CD4-positive, alpha-beta memory T cell (primary cell): ENCODE data around the gene MYO1D. TPM values are rescaled to one million over a fixed set of nuclear protein-coding genes. Genes with fewer than 3 reads are reported as not detected.

Experiments used
- CTCF ChIA-PET: fragments of 350-600 bp; sonication (Branson Sonifier 250); formaldehyde crosslinking; loops from one replicate; lab custom pipeline; 2021; ENCODE audit warnings: inconsistent platforms; ENCODE audit not compliant: partially characterized antibody; lab: Charles Lee
- POLR2A ChIA-PET: fragments of 350-600 bp; sonication (Branson Sonifier 250); formaldehyde crosslinking; loops from one replicate; lab custom pipeline; 2021; ENCODE audit not compliant: partially characterized antibody; lab: Charles Lee
- DNase-seq, 5 donors: peaks; one replicate each; pipeline versions ENCODE4 v3.0.0 to v3.0.0-alpha.2; 2020 to 2022; ENCODE audit warnings: mixed read lengths in 1 of 5
- H3K27ac ChIP-seq: one replicate; pipeline ENCODE4 v1.7.0; 2013; ENCODE audit warnings: low read depth, low read length
- H3K27me3 ChIP-seq: 2 replicates; pipeline ENCODE4 v1.7.0; 2013; ENCODE audit warnings: mild to moderate bottlenecking, low read length, moderate library complexity; ENCODE audit not compliant: insufficient read depth
- H3K36me3 ChIP-seq: 2 replicates; pipeline ENCODE4 v1.7.0; 2013; ENCODE audit warnings: mild to moderate bottlenecking, low read length, moderate library complexity; ENCODE audit not compliant: insufficient read depth
- H3K4me1 ChIP-seq: 2 replicates; pipeline ENCODE4 v1.7.0; 2013; ENCODE audit warnings: mild to moderate bottlenecking, low read length, moderate library complexity; ENCODE audit not compliant: insufficient read depth
- H3K4me3 ChIP-seq, 2 donors: one replicate each; pipeline ENCODE4 v1.7.0; 2013; ENCODE audit warnings: low read length in 2 of 2, mild to moderate bottlenecking in 1 of 2
- H3K9me3 ChIP-seq, 2 donors: one replicate each; pipeline ENCODE4 v1.7.0; 2013; ENCODE audit warnings: low read length in 2 of 2, control low read depth in 1 of 2; ENCODE audit not compliant: control insufficient read depth in 1 of 2
- H3K27ac Mint-ChIP-seq, 7 donors: one replicate each; pipeline ENCODE4 v1.8.0; 2020 to 2021; ENCODE audit warnings: mixed read lengths in 7 of 7, mild to moderate bottlenecking in 6 of 7, inconsistent platforms in 3 of 7, moderate library complexity in 3 of 7
- H3K27me3 Mint-ChIP-seq, 2 donors: one replicate each; pipeline ENCODE4 v1.8.0; 2020 to 2021; ENCODE audit warnings: mixed read lengths in 2 of 2
- H3K36me3 Mint-ChIP-seq, 2 donors: one replicate each; pipeline ENCODE4 v1.8.0; 2020 to 2021; ENCODE audit warnings: mixed read lengths in 2 of 2, inconsistent platforms in 1 of 2, mild to moderate bottlenecking in 1 of 2
- H3K4me1 Mint-ChIP-seq, 4 donors: one replicate each; pipeline ENCODE4 v1.8.0; 2020 to 2021; ENCODE audit warnings: mixed read lengths in 4 of 4, mild to moderate bottlenecking in 1 of 4
- H3K4me3 Mint-ChIP-seq, 8 donors: one replicate each; pipeline ENCODE4 v1.8.0; 2020 to 2021; ENCODE audit warnings: mixed read lengths in 8 of 8, mild to moderate bottlenecking in 7 of 8, moderate library complexity in 6 of 8, inconsistent platforms in 3 of 8
- H3K9me3 Mint-ChIP-seq, 8 donors: one replicate each; pipeline ENCODE4 v1.8.0; 2020 to 2021; ENCODE audit warnings: mixed read lengths in 8 of 8, mild to moderate bottlenecking in 5 of 8, inconsistent platforms in 3 of 8, moderate library complexity in 1 of 8
- intact Hi-C: fragments of 100-400 bp; cut with micrococcal nuclease; formaldehyde crosslinking; loops from one replicate; pipeline ENCODE4 v1.15.1; 2023
- polyA plus RNA-seq, 2 donors: library from polyadenylated mRNA; unstranded; fragments of 300-500 nt; fragmentation: Illumina TruSeq; gene quantifications; one replicate each; pipeline ENCODE4 v1.2.3, GENCODE V29; 2021
- total RNA-seq, 2 experiments: library from RNA; stranded (reverse); gene quantifications; one replicate each; pipeline ENCODE4 v1.2.3, GENCODE V29; 2021

Gene MYO1D
- total and polyA plus RNA-seq, 4 experiments from 2014 or later, result 2.0 to 12.7 (median 10.5) TPM

- no peaks in the 10 kb centered on the region for H3K9me3 Mint-ChIP-seq
- intact Hi-C loops, result no loop called here
- Histone ChIP-seq H3K36me3 (no peaks in the 10 kb centered on the region), H3K4me1 (peaks cover 39% of the 10 kb centered on the region), H3K27me3 (no peaks in the 10 kb centered on the region), H3K27ac (no peak overlapping the region), H3K4me3 (no peak overlapping the region), H3K9me3 (no peaks in the 10 kb centered on the region)
- peak overlapping the region in 1 of 7 donors; percentile 61 for H3K27ac Mint-ChIP-seq
- ChIA-PET POLR2A (interaction anchor here (1.2 kb wide), 1 partner anchor 28 kb away, joined by 3 read pairs; the partner anchor contains the start of gene CDK5R1), CTCF (interaction anchor here (1.1 kb wide), 1 partner anchor 53 kb away, joined by 3 read pairs; no protein-coding TSS in a partner anchor)
- no peaks in the 10 kb centered on the region for H3K27me3 Mint-ChIP-seq
- DNase-seq, result no peak
- H3K4me3 Mint-ChIP-seq, result no peak overlapping the region
- no peaks in the 10 kb centered on the region for H3K36me3 Mint-ChIP-seq
- H3K4me1 Mint-ChIP-seq, result peaks cover 31 to 46% (median 38%) of the 10 kb centered on the region in 4 donors
Observed at GRCh38 chr17:32514606-32515005, 362.3 kb downstream of the MYO1D start.

GRCh38 chr17:32513579-32513978 lies 363.3 kb downstream of the MYO1D start:
- Histone ChIP-seq H3K27ac (no peak overlapping the region), H3K4me3 (no peak overlapping the region), H3K27me3 (no peaks in the 10 kb centered on the region), H3K9me3 (no peaks in the 10 kb centered on the region), H3K36me3 (no peaks in the 10 kb centered on the region), H3K4me1 (peaks cover 36% of the 10 kb centered on the region)
- H3K27me3 Mint-ChIP-seq, result no peaks in the 10 kb centered on the region
- H3K4me1 Mint-ChIP-seq, result peaks cover 26 to 46% (median 37%) of the 10 kb centered on the region in 4 donors
- H3K4me3 Mint-ChIP-seq, result no peak overlapping the region
- ChIA-PET POLR2A (interaction anchor here (1.3 kb wide), 1 partner anchor 27 kb away, joined by 5 read pairs; the partner anchor contains the start of gene CDK5R1), CTCF (interaction anchor here (0.9 to 1.4 kb wide), 2 partner anchors 10 to 52 kb away, joined by 3 read pairs; no protein-coding TSS in a partner anchor)
- intact Hi-C loops, result no loop called here
- no peaks in the 10 kb centered on the region for H3K36me3 Mint-ChIP-seq
- no peaks in the 10 kb centered on the region for H3K9me3 Mint-ChIP-seq
- H3K27ac Mint-ChIP-seq, result no peak overlapping the region
- DNase-seq, result no peak

- Mint-ChIP-seq H3K4me3 (no peak overlapping the region), H3K4me1 (peaks cover 21 to 46% (median 33%) of the 10 kb centered on the region in 4 donors), H3K27me3 (no peaks in the 10 kb centered on the region), H3K9me3 (no peaks in the 10 kb centered on the region), H3K36me3 (no peaks in the 10 kb centered on the region), H3K27ac (no peak overlapping the region)
- intact Hi-C loops, result no loop called here
- H3K27me3 ChIP-seq, result no peaks in the 10 kb centered on the region
- ChIA-PET POLR2A (interaction anchor here (1.0 to 1.3 kb wide), 2 partner anchors 25 kb away, joined by 3 to 5 read pairs; partner anchors contain the start of gene CDK5R1), CTCF (interaction anchor here (1.1 to 1.4 kb wide), 3 partner anchors 11 to 365 kb away, joined by 3 to 5 read pairs (median 4); partner anchors contain the start of gene MYO1D)
- no peak overlapping the region for H3K4me3 ChIP-seq
- H3K27ac ChIP-seq, result no peak overlapping the region
- no peaks in the 10 kb centered on the region for H3K36me3 ChIP-seq
- no peak for DNase-seq
- H3K4me1 ChIP-seq, result peaks cover 36% of the 10 kb centered on the region
- H3K9me3 ChIP-seq, result no peaks in the 10 kb centered on the region
Observed at GRCh38 chr17:32512328-32512727, 364.6 kb downstream of the MYO1D start.

GRCh38 chr17:32510466-32510865 lies 366.5 kb downstream of the MYO1D start:
- Histone ChIP-seq H3K27me3 (no peaks in the 10 kb centered on the region), H3K9me3 (no peaks in the 10 kb centered on the region), H3K27ac (no peak overlapping the region), H3K4me3 (no peak overlapping the region), H3K4me1 (peaks cover 36% of the 10 kb centered on the region), H3K36me3 (no peaks in the 10 kb centered on the region)
- Mint-ChIP-seq H3K27me3 (no peaks in the 10 kb centered on the region), H3K36me3 (no peaks in the 10 kb centered on the region), H3K9me3 (no peaks in the 10 kb centered on the region), H3K4me3 (no peak overlapping the region), H3K27ac (peak overlapping the region in 3 of 7 donors; percentile 17 to 53 (median 20)), H3K4me1 (peaks cover 22 to 43% (median 32%) of the 10 kb centered on the region in 4 donors)
- no peak for DNase-seq
- CTCF ChIA-PET, result interaction anchor here (2.5 kb wide), 1 partner anchor 48 kb away, joined by 11 read pairs; no protein-coding TSS in a partner anchor
- intact Hi-C loops, result no loop called here
- POLR2A ChIA-PET, result interaction anchor here (0.9 to 1.0 kb wide), 2 partner anchors 22 to 23 kb away, joined by 3 read pairs; partner anchors contain the start of gene CDK5R1

GRCh38 chr17:32508926-32509325 lies 368.0 kb downstream of the MYO1D start:
- Mint-ChIP-seq H3K4me1 (peaks cover 36 to 56% (median 45%) of the 10 kb centered on the region in 4 donors), H3K36me3 (no peaks in the 10 kb centered on the region), H3K27me3 (no peaks in the 10 kb centered on the region), H3K27ac (peak overlapping the region in 5 of 7 donors; percentile 36 to 70 (median 42)), H3K4me3 (peak overlapping the region in 2 of 8 donors; percentile 15 to 17), H3K9me3 (no peaks in the 10 kb centered on the region)
- ChIA-PET POLR2A (interaction anchor here (1.3 kb wide), 1 partner anchor 9 kb away, joined by 3 read pairs; no protein-coding TSS in a partner anchor), CTCF (interaction anchor here (1.0 to 2.5 kb wide), 3 partner anchors 8 to 47 kb away, joined by 3 to 11 read pairs (median 4); no protein-coding TSS in a partner anchor)
- intact Hi-C loops, result no loop called here
- H3K4me1 ChIP-seq, result peaks cover 50% of the 10 kb centered on the region
- H3K4me3 ChIP-seq, result no peak overlapping the region
- no peaks in the 10 kb centered on the region for H3K9me3 ChIP-seq
- H3K27ac ChIP-seq, result no peak overlapping the region
- H3K27me3 ChIP-seq, result no peaks in the 10 kb centered on the region
- H3K36me3 ChIP-seq, result no peaks in the 10 kb centered on the region
- DNase-seq, result no peak

GRCh38 chr17:32504166-32504990 lies 372.5 kb downstream of the MYO1D start:
- Histone ChIP-seq H3K27ac (peak overlapping the region; percentile 73), H3K27me3 (no peaks in the 10 kb centered on the region), H3K9me3 (no peaks in the 10 kb centered on the region), H3K4me1 (peaks cover 75% of the 10 kb centered on the region), H3K4me3 (peak overlapping the region in 1 of 2 donors; percentile 16), H3K36me3 (no peaks in the 10 kb centered on the region)
- ChIA-PET POLR2A (interaction anchor here (1.0 to 3.2 kb wide), 10 partner anchors 10 to 31 kb away, joined by 3 to 40 read pairs (median 6); partner anchors contain the start of gene CDK5R1), CTCF (interaction anchor here (1.4 to 1.8 kb wide), 2 partner anchors 20 to 42 kb away, joined by 6 to 11 read pairs; no protein-coding TSS in a partner anchor)
- no peaks in the 10 kb centered on the region for H3K27me3 Mint-ChIP-seq
- peaks cover 50 to 78% (median 63%) of the 10 kb centered on the region in 4 donors for H3K4me1 Mint-ChIP-seq
- no peak for DNase-seq
- peak overlapping the region; percentile 95 to 99 (median 96) for H3K27ac Mint-ChIP-seq
- intact Hi-C loops, result no loop called here
- H3K36me3 Mint-ChIP-seq, result peaks cover 0 to 5% of the 10 kb centered on the region in 2 donors
- H3K9me3 Mint-ChIP-seq, result no peaks in the 10 kb centered on the region
- peak overlapping the region; percentile 49 to 88 (median 79) for H3K4me3 Mint-ChIP-seq
